ENCODE data around the gene ACAA1.

GRCh38 chr3:38098376-38098723 is 38.6 kb downstream of the ACAA1 start:
- TF ChIP-seq CTCF (conservative IDR thresholded peaks at IDR 0.05; ENCODE audit: low read depth, low read length), result no peak
- no peak for TF ChIP-seq EZH2 (IDR thresholded peaks at IDR 0.05; ENCODE audit: borderline replicate concordance, low read depth, low read length, poor library complexity, severe bottlenecking)

Data from A673 (cell line).